ENCODE measurements around the gene RPL5. TPM values are rescaled to one million over a fixed set of nuclear protein-coding genes. Genes with fewer than 3 reads are reported as not detected.
A peak's percentile ranks its signal among the peaks of the same experiment; 100 is the strongest.
"Not testable (repeated sequence)": the region's sequence is repeated elsewhere in the genome, so short reads cannot be mapped to it uniquely, and the experiment has no call there.

RPL5 gene
- total RNA-seq, result 1,528 and 1,574 TPM in 2 replicates
- long read RNA-seq, transcript RPL5-208 (8 exons, 1,085 nt), result major isoform, 766 of 1,188 reads
- long read RNA-seq, transcript RPL5-205 (3 exons, 1,210 nt), result minor isoform, 60 of 1,188 reads
- long read RNA-seq, partial matches to known transcripts, result 291 of 1,188 reads
- long read RNA-seq, other reads (novel, unspliced or antisense), result 66 of 1,188 reads

DNA sequence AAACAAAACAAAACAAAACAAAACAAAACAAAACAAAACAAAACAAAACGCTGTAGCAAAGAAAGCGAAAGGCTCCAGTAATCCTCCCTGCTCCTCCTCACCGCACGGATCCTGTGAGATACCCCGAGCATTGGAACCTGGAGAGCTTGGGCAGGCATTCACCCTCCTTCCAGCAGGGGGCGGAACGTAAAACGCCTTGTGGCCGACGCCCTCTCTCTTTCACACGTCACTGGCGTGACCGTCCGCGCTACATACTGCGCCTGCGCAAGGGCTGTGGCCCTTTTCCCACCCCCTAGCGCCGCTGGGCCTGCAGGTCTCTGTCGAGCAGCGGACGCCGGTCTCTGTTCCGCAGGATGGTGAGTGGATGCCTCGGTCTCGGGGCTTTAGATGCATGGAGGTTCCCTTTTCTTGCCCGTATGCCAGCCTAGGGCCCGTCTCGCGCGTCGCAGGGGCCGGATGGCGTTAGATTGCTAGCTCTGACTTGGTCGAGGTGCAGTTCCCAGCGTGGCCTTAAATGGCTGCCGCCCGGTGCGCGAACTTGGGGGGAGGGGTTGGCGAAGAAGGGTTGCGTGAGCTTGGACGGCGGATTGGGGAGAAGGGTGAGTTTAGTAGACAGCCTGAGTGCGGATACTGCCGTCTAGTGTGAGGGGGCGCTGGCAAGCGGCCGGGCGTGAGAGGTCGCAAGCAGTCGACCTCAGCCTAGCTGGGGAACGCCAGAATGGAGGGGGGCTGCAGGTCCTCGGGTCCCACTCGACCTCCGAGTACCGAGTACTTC is at the start of gene RPL5:
Gene RPL5 (plus strand): TSS at position 279 of the 775 bp plus-strand sequence. CDS start 75 bp downstream, at position 354.
- Mint-ChIP-seq H3K9me3 (no peaks in the 10 kb centered on the region), H3K36me3 (ENCODE audit: low read depth) (peaks cover 30% of the 10 kb centered on the region), H3K4me1 (peaks cover 42% of the 10 kb centered on the region), H3K27ac (ENCODE audit: unreplicated experiment) (peak within 1 kb of the TSS; percentile 100), H3K27me3 (ENCODE audit: low read depth) (no peaks in the 10 kb centered on the region), H3K4me3 (peak within 1 kb of the TSS; percentile 98)
- DNase-seq (ENCODE audit: low read depth, low spot score), result peak; percentile 98
- TF ChIP-seq, protein P1, sequence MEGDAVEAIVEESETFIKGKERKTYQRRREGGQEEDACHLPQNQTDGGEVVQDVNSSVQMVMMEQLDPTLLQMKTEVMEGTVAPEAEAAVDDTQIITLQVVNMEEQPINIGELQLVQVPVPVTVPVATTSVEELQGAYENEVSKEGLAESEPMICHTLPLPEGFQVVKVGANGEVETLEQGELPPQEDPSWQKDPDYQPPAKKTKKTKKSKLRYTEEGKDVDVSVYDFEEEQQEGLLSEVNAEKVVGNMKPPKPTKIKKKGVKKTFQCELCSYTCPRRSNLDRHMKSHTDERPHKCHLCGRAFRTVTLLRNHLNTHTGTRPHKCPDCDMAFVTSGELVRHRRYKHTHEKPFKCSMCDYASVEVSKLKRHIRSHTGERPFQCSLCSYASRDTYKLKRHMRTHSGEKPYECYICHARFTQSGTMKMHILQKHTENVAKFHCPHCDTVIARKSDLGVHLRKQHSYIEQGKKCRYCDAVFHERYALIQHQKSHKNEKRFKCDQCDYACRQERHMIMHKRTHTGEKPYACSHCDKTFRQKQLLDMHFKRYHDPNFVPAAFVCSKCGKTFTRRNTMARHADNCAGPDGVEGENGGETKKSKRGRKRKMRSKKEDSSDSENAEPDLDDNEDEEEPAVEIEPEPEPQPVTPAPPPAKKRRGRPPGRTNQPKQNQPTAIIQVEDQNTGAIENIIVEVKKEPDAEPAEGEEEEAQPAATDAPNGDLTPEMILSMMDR (conservative IDR thresholded peaks at IDR 0.05), result peak; percentile 92

DNA sequence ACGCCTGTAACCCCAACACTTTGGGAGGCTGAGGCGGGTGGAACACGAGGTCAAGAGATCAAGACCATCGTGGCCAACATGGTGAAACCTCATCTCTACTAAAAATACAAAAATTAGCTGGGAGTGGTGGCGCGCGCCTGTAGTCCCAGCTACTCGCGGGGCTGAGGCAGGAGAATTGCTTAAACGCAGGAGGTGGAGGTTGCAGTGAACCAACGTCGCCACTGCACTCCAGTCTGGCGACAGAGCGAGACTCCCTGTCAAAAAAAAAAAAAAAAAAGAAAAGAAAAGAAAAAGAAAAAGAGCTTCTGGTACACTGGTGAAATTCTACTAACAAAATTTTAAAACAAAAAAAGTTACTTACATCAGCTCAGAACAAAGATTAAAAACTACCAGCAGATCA is 48.3 kb upstream of the RPL5 start:
- not testable (repeated sequence) for H3K36me3 Mint-ChIP-seq (ENCODE audit: low read depth); H3K9me3 Mint-ChIP-seq; DNase-seq (ENCODE audit: low read depth, low spot score); H3K27ac Mint-ChIP-seq (ENCODE audit: unreplicated experiment); H3K27me3 Mint-ChIP-seq (ENCODE audit: low read depth)
- Mint-ChIP-seq H3K4me1 (peaks cover 29% of the 10 kb centered on the region), H3K4me3 (peak overlapping the region; percentile 95)
- TF ChIP-seq, protein P1 (conservative IDR thresholded peaks at IDR 0.05), result peak; percentile 44

DNA sequence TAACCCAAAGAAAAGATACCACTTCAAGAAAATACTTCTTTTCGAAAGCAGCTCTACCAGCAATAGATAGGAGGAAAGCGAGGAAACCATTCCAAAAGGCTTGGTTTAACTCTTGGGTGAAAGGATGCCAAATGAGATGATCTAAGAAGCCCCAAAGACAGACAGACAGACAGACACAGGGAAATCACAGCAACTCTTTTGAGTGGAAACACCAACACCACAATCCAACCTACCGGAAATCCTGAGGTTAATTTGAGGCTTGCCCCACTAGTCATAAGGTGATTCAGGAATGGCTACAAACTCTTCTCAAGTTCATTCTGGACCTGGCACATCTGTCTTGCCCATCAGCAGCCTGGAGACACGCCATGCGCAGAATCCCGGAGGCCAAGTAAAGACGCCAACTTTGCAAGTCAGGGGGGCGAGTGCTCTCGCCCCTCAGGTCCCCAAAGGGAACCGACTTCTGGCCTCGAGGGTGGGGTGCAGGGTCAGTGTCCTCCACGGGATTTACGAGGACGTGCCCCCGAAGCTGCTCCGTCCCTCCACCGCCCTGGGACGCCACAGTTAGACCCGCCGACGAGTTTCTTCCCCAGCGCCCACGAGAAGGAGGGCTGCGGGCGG is 47.7 kb upstream of the RPL5 start:
- Mint-ChIP-seq H3K27me3 (ENCODE audit: low read depth) (peaks cover 10% of the 10 kb centered on the region), H3K4me1 (peaks cover 28% of the 10 kb centered on the region), H3K36me3 (ENCODE audit: low read depth) (peaks cover 4% of the 10 kb centered on the region), H3K4me3 (peak overlapping the region; percentile 95), H3K9me3 (no peaks in the 10 kb centered on the region), H3K27ac (ENCODE audit: unreplicated experiment) (peak overlapping the region; percentile 50)
- TF ChIP-seq, protein P1 (conservative IDR thresholded peaks at IDR 0.05), result no peak
- no peak for DNase-seq (ENCODE audit: low read depth, low spot score)

DNA sequence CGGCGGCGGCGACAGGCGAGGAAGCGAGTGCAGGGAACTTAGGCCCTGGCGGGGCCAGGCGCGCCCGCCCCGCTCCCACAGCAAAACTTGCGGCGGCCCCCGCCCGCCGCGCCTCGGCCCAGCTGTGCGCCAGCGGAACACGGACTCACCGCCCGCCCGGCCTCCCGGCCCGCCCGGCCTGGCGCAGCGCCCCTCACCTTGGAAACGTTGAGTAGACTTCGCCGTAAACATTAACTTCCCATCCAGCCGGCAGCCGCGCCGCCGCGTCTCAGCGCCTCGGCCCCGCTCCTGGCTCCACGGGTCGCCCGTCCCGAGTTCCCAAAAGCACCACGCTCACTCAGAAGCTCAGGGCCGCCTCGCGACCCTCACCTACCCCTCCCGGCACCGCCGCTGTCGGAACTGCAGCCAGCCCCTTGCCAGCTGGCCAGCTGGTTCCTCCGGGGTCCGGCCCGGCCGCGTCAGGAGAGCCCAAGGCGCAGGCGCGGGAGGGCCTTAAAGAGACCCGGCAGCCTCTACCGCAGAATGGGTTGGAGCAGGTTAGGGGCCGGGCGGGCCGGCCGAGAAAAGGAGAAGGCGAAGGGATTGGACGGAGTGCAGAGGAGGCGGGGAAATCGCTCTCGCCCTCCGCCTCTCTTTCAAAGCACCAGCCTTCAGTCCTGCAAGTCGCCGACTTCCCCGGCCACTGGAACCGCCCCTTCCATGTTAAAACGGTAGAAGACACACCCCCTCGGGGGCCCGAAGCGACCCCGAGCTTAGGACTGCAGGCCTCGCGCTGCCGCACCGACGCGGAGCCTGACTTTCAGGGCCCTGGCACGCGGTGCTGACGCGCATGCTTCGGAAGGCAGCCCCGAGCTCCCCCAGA is 47.0 kb upstream of the RPL5 start, which contains the start of gene EVI5:
Gene EVI5 (minus strand): TSS at position 470 of the 862 bp plus-strand sequence. CDS start 48,562 bp downstream, outside the sequence.
- DNase-seq (ENCODE audit: low read depth, low spot score), result peak; percentile 87
- Mint-ChIP-seq H3K4me1 (peaks cover 28% of the 10 kb centered on the region), H3K36me3 (ENCODE audit: low read depth) (peaks cover 4% of the 10 kb centered on the region), H3K9me3 (no peaks in the 10 kb centered on the region), H3K27ac (ENCODE audit: unreplicated experiment) (peak within 1 kb of the TSS; percentile 73), H3K27me3 (ENCODE audit: low read depth) (peaks cover 10% of the 10 kb centered on the region), H3K4me3 (peak within 1 kb of the TSS; percentile 95)
- TF ChIP-seq, protein P1 (conservative IDR thresholded peaks at IDR 0.05), result no peak

Measured in neural crest cell (in vitro differentiated cells).